Neuronal stem cell (in vitro differentiated cells): Measurements from ENCODE around the gene CCDC137.

Experiments
- DNase-seq: peaks from one replicate; pipeline ENCODE4 v3.0.0-alpha.2; 2013; ENCODE audit warnings: low spot score
- H2AFZ ChIP-seq: one replicate; pipeline ENCODE4 v1.6.1; 2013; ENCODE audit warnings: mild to moderate bottlenecking, low read length, inconsistent platforms
- H2AK5ac ChIP-seq: 2 replicates; pipeline ENCODE4 v1.6.1; 2013; ENCODE audit warnings: low read depth, mild to moderate bottlenecking, inconsistent platforms, low read length, moderate library complexity, mixed read lengths
- H2BK120ac ChIP-seq: 2 replicates; pipeline ENCODE4 v1.6.1; 2013; ENCODE audit warnings: low read depth, mild to moderate bottlenecking, inconsistent platforms, low read length, moderate library complexity, mixed read lengths
- H2BK12ac ChIP-seq: one replicate; pipeline ENCODE4 v1.6.1; 2013; ENCODE audit warnings: low read length, inconsistent platforms
- H2BK15ac ChIP-seq: 2 replicates; pipeline ENCODE4 v1.6.1; 2013; ENCODE audit warnings: mild to moderate bottlenecking, low read length, inconsistent platforms, mixed read lengths
- H2BK5ac ChIP-seq: one replicate; pipeline ENCODE4 v1.6.1; 2013; ENCODE audit warnings: inconsistent platforms, mild to moderate bottlenecking, low read length, moderate library complexity
- H3K14ac ChIP-seq: one replicate; pipeline ENCODE4 v1.6.1; 2013; ENCODE audit warnings: low read length, inconsistent platforms
- H3K18ac ChIP-seq: 2 replicates; pipeline ENCODE4 v1.6.1; 2013; ENCODE audit warnings: low read length, inconsistent platforms
- H3K23ac ChIP-seq: 2 replicates; pipeline ENCODE4 v1.6.1; 2013; ENCODE audit warnings: low read depth, mild to moderate bottlenecking, mixed read lengths, low read length, inconsistent platforms; ENCODE audit not compliant: poor library complexity
- H3K27ac ChIP-seq: replicated peaks from 3 replicates; pipeline ENCODE4 v1.5.1; 2013; ENCODE audit warnings: low read length, inconsistent platforms
- H3K27me3 ChIP-seq, 3 experiments: 2 replicates each; pipeline ENCODE4 v1.6.1; 2013; ENCODE audit warnings: low read length in 3 of 3, mild to moderate bottlenecking in 2 of 3, inconsistent platforms in 1 of 3, low read depth in 1 of 3, mixed read lengths in 1 of 3, moderate library complexity in 1 of 3; ENCODE audit not compliant: control insufficient read depth in 3 of 3, insufficient read depth in 3 of 3
- H3K36me3 ChIP-seq, 2 donors: replicated peaks in 1 of 2; 2 replicates each; pipeline ENCODE4 v1.6.1; 2013; ENCODE audit warnings: low read length in 2 of 2; ENCODE audit not compliant: control insufficient read depth in 2 of 2, insufficient read depth in 2 of 2
- H3K4ac ChIP-seq: 2 replicates; pipeline ENCODE4 v1.6.1; 2013; ENCODE audit warnings: inconsistent platforms, mild to moderate bottlenecking, low read length, moderate library complexity
- H3K4me1 ChIP-seq, 2 donors: 1 replicate in 1 of 2; 2 replicates in 1 of 2; pipeline ENCODE4 v1.6.1; 2013; ENCODE audit warnings: low read length in 2 of 2, low read depth in 1 of 2; ENCODE audit not compliant: control insufficient read depth in 2 of 2, insufficient read depth in 1 of 2
- H3K4me2 ChIP-seq: one replicate; pipeline ENCODE4 v1.6.1; 2013; ENCODE audit warnings: mild to moderate bottlenecking, low read length, inconsistent platforms; ENCODE audit not compliant: insufficient read depth, poor library complexity, severe bottlenecking
- H3K4me3 ChIP-seq, 2 donors: 2 replicates each; pipeline ENCODE4 v1.5.1; 2013; ENCODE audit warnings: low read length in 2 of 2, mild to moderate bottlenecking in 2 of 2, inconsistent platforms in 1 of 2, moderate library complexity in 1 of 2
- H3K79me1 ChIP-seq: one replicate; pipeline ENCODE4 v1.6.1; 2013; ENCODE audit warnings: low read depth, mild to moderate bottlenecking, inconsistent platforms, low read length, moderate library complexity
- H3K9ac ChIP-seq: one replicate; pipeline ENCODE4 v1.6.1; 2013; ENCODE audit warnings: mild to moderate bottlenecking, low read depth, low read length, inconsistent platforms; ENCODE audit not compliant: poor library complexity
- H3K9me3 ChIP-seq, 2 donors: replicated peaks in 1 of 2; 2 replicates each; pipeline versions ENCODE3 to v1.6.1; 2013; ENCODE audit warnings: low read length in 2 of 2, mild to moderate bottlenecking in 2 of 2, inconsistent platforms in 1 of 2, low read depth in 1 of 2, mixed read lengths in 1 of 2, moderate library complexity in 1 of 2; ENCODE audit not compliant: control insufficient read depth in 2 of 2, insufficient read depth in 1 of 2
- H4K8ac ChIP-seq: one replicate; pipeline ENCODE4 v1.6.1; 2013; ENCODE audit warnings: low read depth, mild to moderate bottlenecking, inconsistent platforms, low read length, moderate library complexity
- H4K91ac ChIP-seq: one replicate; pipeline ENCODE4 v1.6.1; 2013; ENCODE audit warnings: low read length, low read depth, mild to moderate bottlenecking, inconsistent platforms; ENCODE audit not compliant: poor library complexity
- WGBS, 2 donors: extraction: QIAGEN DNeasy Blood & Tissue Kit; methylation state at CpG; one replicate each; pipeline ENCODE4 v1.1.7; 2013; ENCODE audit warnings: missing lambda C conversion rate in 2 of 2, mixed read lengths in 1 of 2; ENCODE audit not compliant: insufficient read length in 2 of 2, insufficient replicate concordance in 1 of 2; ENCODE audit errors: extremely low coverage in 2 of 2; 5-methylcytosine and 5-hydroxymethylcytosine counted together

Gene CCDC137

GRCh38 chr17:81647640-81648012 is 18.9 kb upstream of the CCDC137 start:
- WGBS, 2 donors, result no CpG with 5 or more reads among the region's 21 CpGs
- Histone ChIP-seq H3K36me3 (peaks cover 0 to 3% of the 10 kb centered on the region in 2 donors), H3K9me3 (peaks cover 11 to 12% of the 10 kb centered on the region in 2 donors), H3K27me3 (peaks cover 14 to 30% (median 22%) of the 10 kb centered on the region in 3 experiments), H2AFZ (peak overlapping the region; percentile 45), H2AK5ac (no peak overlapping the region), H2BK15ac (no peak overlapping the region), H3K4me1 (peaks cover under 1 to 4% of the 10 kb centered on the region in 2 donors), H4K8ac (no peak overlapping the region), H3K4me3 (peak overlapping the region in 1 of 2 donors; percentile 23), H3K4me2 (peak overlapping the region; percentile 69), H3K27ac (no peak overlapping the region), H3K14ac (peak overlapping the region; percentile 82), H3K79me1 (peaks cover 4% of the 10 kb centered on the region), H3K23ac (no peak overlapping the region), H2BK120ac (peak overlapping the region; percentile 81), H3K4ac (no peak overlapping the region), H4K91ac (no peak overlapping the region), H3K18ac (peak overlapping the region; percentile 85), H2BK12ac (no peak overlapping the region), H2BK5ac (no peak overlapping the region), H3K9ac (peak overlapping the region; percentile 15)
- no peak for DNase-seq

GRCh38 chr17:81648013-81648706 is 18.4 kb upstream of the CCDC137 start:
- peaks cover 11 to 12% of the 10 kb centered on the region in 2 donors for H3K9me3 ChIP-seq
- no peak overlapping the region for H2AK5ac ChIP-seq
- peak overlapping the region; percentile 15 for H3K9ac ChIP-seq
- peak overlapping the region; percentile 45 for H2AFZ ChIP-seq
- H3K4me2 ChIP-seq, result peak overlapping the region; percentile 69
- H3K27ac ChIP-seq, result no peak overlapping the region
- no peak for DNase-seq
- no CpG with 5 or more reads among the region's 78 CpGs for WGBS, 2 donors
- H3K23ac ChIP-seq, result peak overlapping the region; percentile 43
- H4K91ac ChIP-seq, result no peak overlapping the region
- H2BK120ac ChIP-seq, result peak overlapping the region; percentile 81
- no peak overlapping the region for H3K4ac ChIP-seq
- H3K36me3 ChIP-seq, result peaks cover 0 to 3% of the 10 kb centered on the region in 2 donors
- peak overlapping the region; percentile 82 for H3K14ac ChIP-seq
- H4K8ac ChIP-seq, result peak overlapping the region; percentile 82
- peak overlapping the region in 1 of 2 donors; percentile 46 for H3K4me3 ChIP-seq
- H3K18ac ChIP-seq, result peak overlapping the region; percentile 85
- H2BK5ac ChIP-seq, result no peak overlapping the region
- H3K27me3 ChIP-seq, result peaks cover 14 to 30% (median 22%) of the 10 kb centered on the region in 3 experiments
- H2BK15ac ChIP-seq, result peak overlapping the region; percentile 85
- peaks cover 5 to 6% of the 10 kb centered on the region in 2 donors for H3K4me1 ChIP-seq
- H2BK12ac ChIP-seq, result no peak overlapping the region
- H3K79me1 ChIP-seq, result peaks cover 4% of the 10 kb centered on the region

- no peak overlapping the region for H3K4me2 ChIP-seq
- peaks cover 14 to 30% (median 22%) of the 10 kb centered on the region in 3 experiments for H3K27me3 ChIP-seq
- no peak overlapping the region for H4K91ac ChIP-seq
- H3K4me3 ChIP-seq, result no peak overlapping the region
- H2BK15ac ChIP-seq, result peak overlapping the region; percentile 85
- H3K79me1 ChIP-seq, result peaks cover 4% of the 10 kb centered on the region
- peaks cover 0 to 3% of the 10 kb centered on the region in 2 donors for H3K36me3 ChIP-seq
- H3K27ac ChIP-seq, result no peak overlapping the region
- no peak overlapping the region for H3K18ac ChIP-seq
- H2BK120ac ChIP-seq, result no peak overlapping the region
- no peak overlapping the region for H2BK5ac ChIP-seq
- H4K8ac ChIP-seq, result no peak overlapping the region
- DNase-seq, result no peak
- H3K14ac ChIP-seq, result no peak overlapping the region
- H2AFZ ChIP-seq, result no peak overlapping the region
- peak overlapping the region; percentile 28 for H2AK5ac ChIP-seq
- peaks cover 11 to 12% of the 10 kb centered on the region in 2 donors for H3K9me3 ChIP-seq
- no peak overlapping the region for H3K9ac ChIP-seq
- no peak overlapping the region for H2BK12ac ChIP-seq
- no peak overlapping the region for H3K4ac ChIP-seq
- WGBS, 2 donors, result no CpG with 5 or more reads among the region's 14 CpGs
- H3K4me1 ChIP-seq, result peaks cover 7 to 9% of the 10 kb centered on the region in 2 donors
- H3K23ac ChIP-seq, result no peak overlapping the region
These were observed 17.8 kb upstream of the CCDC137 start for GRCh38 chr17:81648707-81649085.

GRCh38 chr17:81650951-81651350 is 15.6 kb upstream of the CCDC137 start:
- Histone ChIP-seq H3K4me3 (no peak overlapping the region), H3K9ac (no peak overlapping the region), H4K8ac (no peak overlapping the region), H3K23ac (peak overlapping the region; percentile 59), H4K91ac (no peak overlapping the region), H3K4ac (no peak overlapping the region), H2BK15ac (no peak overlapping the region), H3K36me3 (no peaks in the 10 kb centered on the region), H3K79me1 (peaks cover 4% of the 10 kb centered on the region), H3K4me2 (no peak overlapping the region), H2BK5ac (peak overlapping the region; percentile 7), H3K18ac (no peak overlapping the region), H3K27ac (no peak overlapping the region), H3K14ac (no peak overlapping the region), H3K27me3 (peaks cover 14 to 30% (median 22%) of the 10 kb centered on the region in 3 experiments), H2BK120ac (no peak overlapping the region), H2AK5ac (peak overlapping the region; percentile 87), H2AFZ (no peak overlapping the region), H3K9me3 (peaks cover 10 to 11% of the 10 kb centered on the region in 2 donors), H3K4me1 (peaks cover 7 to 9% of the 10 kb centered on the region in 2 donors), H2BK12ac (no peak overlapping the region)
- DNase-seq, result no peak
- no CpG with 5 or more reads among the region's 9 CpGs for whole genome bisulfite sequencing, 2 donors
